RCC 7860 (cell line): ENCODE data around the gene ETS2.

Source experiments
- DNase-seq: peaks from one replicate; pipeline ENCODE4 v3.0.0-alpha.2; 2015; ENCODE audit warnings: low spot score
- FAIRE-seq: peaks from 2 replicates; lab custom pipeline; 2012; peaks lifted over from hg19 to GRCh38; lab: Jason Lieb, UNC

Gene ETS2

GRCh38 chr21:38805328-38806152, at the start of gene ETS2:
ETS2 (plus strand) TSS chr21:38805929; CDS start chr21:38810035, 4,106 bp downstream.
- DNase-seq (peak; percentile 88), FAIRE-seq (no peak)

DNA sequence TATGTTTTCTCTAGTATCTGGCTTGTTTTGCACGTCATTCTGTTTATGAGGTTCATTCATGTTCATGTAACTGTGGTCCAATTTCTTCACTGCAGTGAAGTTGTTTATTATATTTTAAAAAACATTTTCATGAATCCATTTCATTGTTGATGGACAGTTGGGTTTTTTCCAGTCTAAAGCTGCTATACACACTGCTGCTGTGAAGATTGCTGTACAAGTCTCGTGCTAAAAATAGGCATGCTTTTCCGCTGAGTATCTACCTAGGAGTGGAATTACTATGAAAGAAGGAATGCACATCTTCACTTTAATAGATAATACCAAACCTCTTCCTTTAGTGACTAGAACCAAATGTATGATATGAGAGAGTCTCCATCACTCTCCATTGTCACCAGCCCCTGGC, 49.0 kb upstream of the ETS2 start:
- peak; percentile 95 for DNase-seq
- FAIRE-seq = peak; percentile 92

GRCh38 chr21:38758501-38759214, 47.1 kb upstream of the ETS2 start:
- FAIRE-seq = no peak
- DNase-seq = no peak

DNA sequence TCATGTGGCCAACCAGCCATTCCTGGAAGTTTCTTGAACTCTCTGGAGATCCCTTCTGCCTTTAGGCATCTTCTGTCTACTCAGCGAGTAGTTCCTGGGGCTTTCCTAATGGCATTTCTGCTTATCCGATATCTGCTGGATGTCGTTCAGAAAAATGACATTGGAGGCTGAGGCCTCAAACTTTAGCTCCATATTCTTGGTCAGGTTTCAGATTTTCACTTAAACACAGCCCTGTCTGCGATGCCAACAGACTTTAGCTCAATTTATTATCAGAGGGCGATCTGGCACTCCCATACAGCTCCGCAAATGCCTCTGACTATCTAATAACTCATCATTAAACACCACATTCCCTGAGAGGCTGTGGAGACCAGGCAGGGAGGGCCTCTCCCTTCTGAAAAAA, 46.3 kb upstream of the ETS2 start:
- DNase-seq (no peak), FAIRE-seq (no peak)

GRCh38 chr21:38760017-38760761, 45.5 kb upstream of the ETS2 start:
- no peak for DNase-seq
- no peak for FAIRE-seq

- DNase-seq = no peak
- FAIRE-seq = no peak
These were observed 45.0 kb upstream of the ETS2 start for GRCh38 chr21:38760762-38761155.

DNA sequence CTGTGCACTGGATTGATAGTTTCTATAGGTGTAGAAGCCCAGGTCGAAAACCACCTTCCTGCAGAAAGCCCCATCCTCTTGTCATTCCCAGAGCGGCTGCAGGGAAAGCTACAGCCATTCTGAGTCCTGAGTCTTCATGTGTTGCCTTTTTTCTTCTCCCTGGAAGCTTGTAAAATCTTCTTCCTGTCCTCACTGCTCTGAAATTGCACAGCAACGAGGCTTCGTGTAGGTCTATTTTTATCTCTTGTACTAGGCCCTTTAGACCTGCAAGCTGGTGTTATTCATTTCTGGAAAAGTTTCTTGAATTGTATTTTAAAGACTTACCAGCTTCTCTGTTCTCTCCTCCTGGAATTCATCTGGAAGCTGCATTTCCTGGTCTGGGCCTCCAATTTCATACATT, 44.2 kb upstream of the ETS2 start:
- FAIRE-seq = no peak
- no peak for DNase-seq

DNA sequence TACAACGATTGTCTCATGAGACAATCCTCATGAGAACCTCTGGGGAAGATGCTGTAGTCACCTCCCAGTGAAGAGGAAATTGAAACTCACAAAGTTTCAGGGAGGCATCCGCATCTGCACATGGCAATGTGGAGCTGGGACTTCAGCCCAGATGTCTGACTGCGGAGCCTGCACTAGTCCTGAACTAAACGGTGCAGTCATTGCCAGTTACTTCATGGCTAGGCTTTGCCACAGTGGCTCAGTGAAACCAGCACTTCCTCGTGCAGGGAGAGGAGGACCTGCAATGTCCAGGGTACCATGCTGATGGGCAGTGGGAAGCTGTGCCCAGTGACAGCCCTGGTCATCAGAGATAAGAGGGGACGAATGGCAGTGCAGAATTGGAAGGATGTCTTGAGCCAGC, 40.7 kb upstream of the ETS2 start:
- DNase-seq = no peak
- FAIRE-seq = no peak

DNA sequence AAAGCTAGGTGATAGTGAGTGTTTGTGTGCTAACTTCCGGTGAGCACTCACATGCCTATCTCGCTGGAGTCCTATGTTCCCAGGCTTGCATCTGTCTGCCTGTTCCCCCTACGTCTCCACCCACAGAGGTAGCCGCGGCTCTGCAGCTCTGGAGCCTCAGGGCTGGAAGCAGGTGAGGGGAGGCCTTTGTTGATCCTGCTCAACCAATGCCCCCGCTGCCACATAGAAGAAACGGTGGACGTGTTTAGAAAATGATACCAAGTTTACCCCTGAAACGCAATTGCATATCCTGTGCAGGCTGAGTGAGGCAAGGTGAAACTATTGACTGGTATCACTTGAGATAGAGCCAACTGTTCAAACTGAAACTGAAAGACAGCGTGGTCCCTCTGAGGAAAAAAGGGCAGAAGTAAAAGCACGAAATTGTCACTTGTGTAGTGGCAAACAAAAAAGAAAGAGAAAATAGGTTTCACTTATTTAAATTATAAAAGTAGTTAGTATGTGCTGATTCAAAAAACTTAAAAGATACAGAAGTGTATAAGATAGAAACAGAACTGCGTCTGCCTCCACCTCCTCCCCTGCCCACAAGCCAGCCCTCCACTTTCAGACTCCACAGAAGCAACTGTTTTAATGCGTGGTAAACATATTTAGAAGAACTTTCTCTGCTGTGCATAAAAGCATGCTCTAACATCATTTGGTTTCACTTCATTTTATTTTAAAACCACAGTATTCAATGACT, 38.6 kb upstream of the ETS2 start:
- no peak for DNase-seq

GRCh38 chr21:38768471-38769063, 37.2 kb upstream of the ETS2 start:
- FAIRE-seq = no peak
- peak; percentile 37 for DNase-seq

More for the DNA sequence above, 38.6 kb upstream of the ETS2 start:
- no peak for FAIRE-seq

GRCh38 chr21:38769191-38769780, 36.4 kb upstream of the ETS2 start:
- FAIRE-seq = peak; percentile 79

GRCh38 chr21:38770660-38771059, 35.1 kb upstream of the ETS2 start:
- FAIRE-seq = no peak
- no peak for DNase-seq

More at GRCh38 chr21:38769191-38769780, 36.4 kb upstream of the ETS2 start:
- DNase-seq = peak; percentile 85

DNA sequence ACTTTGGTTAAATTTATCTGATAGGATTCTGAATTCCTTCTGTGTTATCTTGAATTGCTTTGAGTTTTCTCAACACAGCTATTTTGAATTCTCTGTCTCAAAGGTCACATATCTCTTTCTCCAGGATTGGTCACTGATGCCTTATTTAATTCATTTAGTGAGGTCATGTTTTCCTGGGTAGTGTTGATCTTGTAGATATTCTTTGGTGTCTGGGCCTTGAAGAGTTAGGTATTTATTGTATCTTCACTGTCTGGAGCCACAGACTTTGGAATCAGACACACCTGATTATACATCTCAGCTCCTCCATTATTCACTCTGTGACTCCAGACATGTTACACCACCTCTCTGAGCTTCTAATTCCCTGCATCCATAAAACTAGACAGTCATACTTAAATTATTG, 34.2 kb upstream of the ETS2 start:
- DNase-seq = no peak
- no peak for FAIRE-seq

DNA sequence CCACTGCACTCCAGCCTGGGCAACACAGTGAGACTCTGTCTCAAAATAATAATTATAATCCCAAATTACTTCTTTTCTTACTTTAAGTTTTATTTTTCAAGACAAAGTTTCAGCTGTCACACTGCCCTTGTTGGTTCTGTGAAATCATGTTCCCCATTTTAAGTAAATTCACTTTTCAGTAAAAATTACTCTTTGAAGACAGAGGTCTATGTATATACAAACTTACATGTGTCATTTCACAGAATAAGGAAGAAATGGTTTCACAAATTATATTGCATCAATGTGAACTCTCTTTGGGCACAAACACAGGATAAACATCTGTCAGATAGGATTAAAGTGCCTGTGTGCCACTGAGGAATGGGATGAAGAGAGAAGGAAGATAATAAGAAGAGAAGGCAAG, 33.1 kb upstream of the ETS2 start:
- DNase-seq = no peak
- no peak for FAIRE-seq

- FAIRE-seq (peak; percentile 86), DNase-seq (peak; percentile 91)
These were observed 32.3 kb upstream of the ETS2 start for GRCh38 chr21:38773099-38774061.

DNA sequence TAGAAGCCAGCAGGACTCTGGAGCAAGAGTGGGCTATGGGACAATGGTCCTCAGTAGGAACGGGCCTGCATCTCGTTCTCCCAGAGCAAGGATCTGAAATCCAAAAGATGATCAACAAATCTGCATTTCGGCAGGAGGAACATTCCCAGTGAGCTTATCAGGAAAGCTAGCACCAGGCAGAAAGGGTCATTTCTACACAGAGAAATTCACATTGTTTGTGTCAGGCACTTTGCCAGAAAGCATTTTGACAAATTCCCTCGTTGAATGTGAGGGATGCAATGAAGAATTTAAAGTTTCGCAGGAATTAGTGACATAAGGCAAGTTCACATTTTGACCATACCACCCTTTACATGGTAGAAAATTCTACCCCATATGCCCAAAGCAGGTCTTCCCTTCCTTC, 31.6 kb upstream of the ETS2 start:
- DNase-seq = no peak
- no peak for FAIRE-seq

DNA sequence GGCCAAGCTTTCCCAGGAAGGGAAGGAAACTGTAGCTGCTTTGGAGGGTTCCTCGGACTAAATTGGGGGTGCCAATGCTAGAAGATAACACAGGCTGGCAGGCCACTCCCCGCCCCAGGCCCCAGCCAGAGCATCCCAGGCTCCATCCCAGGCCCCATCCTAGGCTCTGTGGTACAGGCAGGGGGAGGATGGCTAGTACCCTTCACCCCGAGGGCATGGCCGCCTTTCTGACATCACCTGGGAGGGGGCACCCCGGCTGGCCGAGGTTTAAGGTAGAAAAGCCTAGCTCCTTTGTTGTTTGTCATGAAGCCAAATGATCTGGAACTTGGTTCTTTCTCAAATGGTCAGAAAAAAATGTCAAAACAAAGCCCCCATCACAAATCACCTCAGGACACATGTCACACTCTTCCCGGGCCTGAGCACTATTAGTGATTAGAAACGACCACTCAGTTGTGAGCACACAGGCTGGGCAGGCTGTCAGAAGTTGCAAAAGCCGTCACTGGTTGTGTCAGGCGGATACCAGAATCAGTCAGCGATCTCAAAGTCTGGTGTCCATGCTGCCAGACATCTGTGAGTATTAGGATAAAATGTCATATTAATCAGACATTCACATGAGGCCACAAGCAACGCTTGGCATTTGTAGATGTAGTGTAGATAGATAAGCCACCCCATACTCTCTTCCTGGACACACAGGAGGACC, 31.0 kb upstream of the ETS2 start:
- FAIRE-seq (no peak), DNase-seq (no peak)

GRCh38 chr21:38775733-38776132, 30.0 kb upstream of the ETS2 start:
- DNase-seq (peak; percentile 63), FAIRE-seq (peak; percentile 81)
